ENCODE data around the gene SMARCA5. TPM values are rescaled to one million over a fixed set of nuclear protein-coding genes. Genes with fewer than 3 reads are reported as not detected.

The SMARCA5 gene
- 100 to 1,000 TPM in 1 of 2 donors, 10 to 100 TPM in 1; 82.8 to 108 TPM for total RNA-seq
- polyA plus RNA-seq (ENCODE audit: insufficient read depth, low read depth, low replicate concordance), result 46.2 TPM
- long read RNA-seq, donor 1, full-length matches to known transcripts, result 12 of 40 reads
- long read RNA-seq, donor 1, partial matches to known transcripts, result 28 of 40 reads
- long read RNA-seq, donor 1, other reads (novel, unspliced or antisense), result 0 of 40 reads
- long read RNA-seq, donor 2, full-length matches to known transcripts, result 8 of 23 reads
- long read RNA-seq, donor 2, partial matches to known transcripts, result 15 of 23 reads
- long read RNA-seq, donor 2, other reads (novel, unspliced or antisense), result 0 of 23 reads

GRCh38 chr4:143513314-143514168 is at the start of gene SMARCA5:
SMARCA5 (plus strand) TSS chr4:143513702; CDS start chr4:143513925, 223 bp downstream.
- DNase-seq, result peak; percentile 98
- Histone ChIP-seq H3K4me1 (peaks cover 8% of the 10 kb centered on the region), H3K27me3 (no peaks in the 10 kb centered on the region), H3K36me3 (ENCODE audit: low read depth, missing control alignments) (no peaks in the 10 kb centered on the region), H3K9me3 (no peaks in the 10 kb centered on the region), H3K4me3 (peak within 1 kb of the TSS; percentile 85 to 95), H3K27ac (peak within 1 kb of the TSS; percentile 97)
- TF ChIP-seq POLR2A (IDR thresholded peaks at IDR 0.05), result peak; percentile 57
- TF ChIP-seq CTCF (IDR thresholded peaks at IDR 0.05), result no peak
- WGBS, 2 donors, result 0% methylated on average over 34 to 84 of the region's 86 CpGs
- intact Hi-C loops (cut with DNase I; ENCODE audit: low total_unique reads), result no loop called here

GRCh38 chr4:143473334-143474126 is 40.0 kb upstream of the SMARCA5 start:
- intact Hi-C loops (cut with DNase I; ENCODE audit: low total_unique reads), result no loop called here
- no peak for DNase-seq
- Histone ChIP-seq H3K9me3 (no peaks in the 10 kb centered on the region), H3K4me1 (no peaks in the 10 kb centered on the region), H3K36me3 (ENCODE audit: low read depth, missing control alignments) (no peaks in the 10 kb centered on the region), H3K4me3 (no peak overlapping the region), H3K27me3 (no peaks in the 10 kb centered on the region), H3K27ac (no peak overlapping the region)
- WGBS, 2 donors, result 72 to 74% methylated on average over 1 of the region's 1 CpG
- no peak for TF ChIP-seq POLR2A (IDR thresholded peaks at IDR 0.05)
- no peak for TF ChIP-seq CTCF (IDR thresholded peaks at IDR 0.05)

- TF ChIP-seq POLR2A (IDR thresholded peaks at IDR 0.05), result no peak
- TF ChIP-seq CTCF (IDR thresholded peaks at IDR 0.05), result no peak
- Histone ChIP-seq H3K27ac (no peak overlapping the region), H3K4me3 (no peak overlapping the region), H3K27me3 (no peaks in the 10 kb centered on the region), H3K36me3 (ENCODE audit: low read depth, missing control alignments) (no peaks in the 10 kb centered on the region), H3K4me1 (no peaks in the 10 kb centered on the region), H3K9me3 (no peaks in the 10 kb centered on the region)
- no peak for DNase-seq
- intact Hi-C loops (cut with DNase I; ENCODE audit: low total_unique reads), result no loop called here
- 83 to 93% methylated on average over 2 of the region's 2 CpGs for WGBS, 2 donors
Observed at GRCh38 chr4:143477487-143477886, 36.0 kb upstream of the SMARCA5 start.

GRCh38 chr4:143481361-143481760 is 32.1 kb upstream of the SMARCA5 start:
- no peaks in the 10 kb centered on the region for H3K4me1 ChIP-seq
- DNase-seq, result no peak
- H3K27ac ChIP-seq, result no peak overlapping the region
- no peak overlapping the region for H3K4me3 ChIP-seq
- no peaks in the 10 kb centered on the region for H3K27me3 ChIP-seq
- no peaks in the 10 kb centered on the region for H3K9me3 ChIP-seq
- WGBS, 2 donors, result 59 to 72% methylated on average over 3 of the region's 3 CpGs
- TF ChIP-seq POLR2A (IDR thresholded peaks at IDR 0.05) (no peak), CTCF (IDR thresholded peaks at IDR 0.05) (no peak)
- intact Hi-C loops (cut with DNase I; ENCODE audit: low total_unique reads), result loop anchor here (10.0 kb wide), 1 partner anchor 277 kb away; no protein-coding TSS in a partner anchor
- no peaks in the 10 kb centered on the region for H3K36me3 ChIP-seq (ENCODE audit: low read depth, missing control alignments)
